Natural killer cell (primary cell): ENCODE results near the gene FAM117A. TPM values are rescaled to one million over a fixed set of nuclear protein-coding genes. Genes with fewer than 3 reads are reported as not detected.

Experiments used
- ATAC-seq, 3 donors: fragments of 150-1000 bp in 2 of 3; fragments of 200-7000 bp in 1 of 3; cut with Tn5 transposase; 1 replicate in 1 of 3; 2 replicates in 2 of 3; pipeline ENCODE4 v1.10.0; 2021; ENCODE audit warnings: mild to moderate bottlenecking in 2 of 3, moderate library complexity in 2 of 3
- DNase-seq, 2 donors: peaks; one replicate each; pipeline versions ENCODE4 v3.0.0 to v3.0.0-alpha.2; 2013 to 2021; ENCODE audit warnings: mixed read lengths in 1 of 2
- H3K27ac ChIP-seq: one replicate; pipeline ENCODE4 v1.5.1; 2013; ENCODE audit warnings: mild to moderate bottlenecking, low read length
- H3K27me3 ChIP-seq: one replicate; pipeline ENCODE4 v1.6.1; 2013; ENCODE audit warnings: low read length; ENCODE audit not compliant: control insufficient read depth, insufficient read depth
- H3K36me3 ChIP-seq: one replicate; pipeline ENCODE4 v1.6.1; 2013; ENCODE audit warnings: low read length; ENCODE audit not compliant: control insufficient read depth, insufficient read depth
- H3K4me1 ChIP-seq: one replicate; pipeline ENCODE4 v1.6.1; 2013; ENCODE audit warnings: low read length; ENCODE audit not compliant: control insufficient read depth, insufficient read depth
- H3K4me3 ChIP-seq: one replicate; pipeline ENCODE4 v1.5.1; 2013; ENCODE audit warnings: low read length
- H3K9me3 ChIP-seq: one replicate; pipeline ENCODE4 v1.6.1; 2013; ENCODE audit warnings: low read length; ENCODE audit not compliant: control insufficient read depth, insufficient read depth
- H3K27ac Mint-ChIP-seq, 2 donors: one replicate each; pipeline ENCODE4 v1.8.0; 2022; ENCODE audit warnings: mild to moderate bottlenecking in 2 of 2, mixed read lengths in 2 of 2, moderate library complexity in 1 of 2
- H3K27me3 Mint-ChIP-seq, 2 donors: one replicate each; pipeline ENCODE4 v1.8.0; 2022; ENCODE audit warnings: low read depth in 2 of 2, mixed read lengths in 2 of 2
- H3K36me3 Mint-ChIP-seq: one replicate; pipeline ENCODE4 v1.8.0; 2022; ENCODE audit warnings: mixed read lengths
- H3K4me1 Mint-ChIP-seq, 2 donors: one replicate each; pipeline ENCODE4 v1.8.0; 2022; ENCODE audit warnings: mixed read lengths in 2 of 2
- H3K4me3 Mint-ChIP-seq: one replicate; pipeline ENCODE4 v1.8.0; 2022; ENCODE audit warnings: mild to moderate bottlenecking, moderate library complexity, mixed read lengths
- H3K9me3 Mint-ChIP-seq, 2 donors: one replicate each; pipeline ENCODE4 v1.8.0; 2022; ENCODE audit warnings: mixed read lengths in 2 of 2
- WGBS: methylation state at CpG from one replicate; pipeline ENCODE4 v1.1.7; 2013; ENCODE audit warnings: missing lambda C conversion rate; ENCODE audit not compliant: insufficient coverage; 5-methylcytosine and 5-hydroxymethylcytosine counted together
- intact Hi-C: fragments of 100-400 bp; cut with micrococcal nuclease; formaldehyde crosslinking; loops from one replicate; pipeline ENCODE4 v1.14.2; 2022
- total RNA-seq, 4 donors: library from RNA; stranded (reverse); fragments of 120-200 nt in 1 of 4; gene quantifications; one replicate each; pipeline versions ENCODE4 v1.2.3 to v1.2.4, GENCODE V29; 2013 to 2022
- TF ChIP-seq, protein P1 (sequence below): fragments of 200-600 bp; IDR thresholded peaks from one replicate; pipeline ENCODE4 v1.8.0; 2022; ENCODE audit warnings: antibody characterized with exemption

Gene FAM117A
- total RNA-seq, 3 donors from 2014 or later (not counting 1 experiment from before 2014, with no cell fraction given), result 55.2 to 88.4 (median 79.2) TPM

DNA sequence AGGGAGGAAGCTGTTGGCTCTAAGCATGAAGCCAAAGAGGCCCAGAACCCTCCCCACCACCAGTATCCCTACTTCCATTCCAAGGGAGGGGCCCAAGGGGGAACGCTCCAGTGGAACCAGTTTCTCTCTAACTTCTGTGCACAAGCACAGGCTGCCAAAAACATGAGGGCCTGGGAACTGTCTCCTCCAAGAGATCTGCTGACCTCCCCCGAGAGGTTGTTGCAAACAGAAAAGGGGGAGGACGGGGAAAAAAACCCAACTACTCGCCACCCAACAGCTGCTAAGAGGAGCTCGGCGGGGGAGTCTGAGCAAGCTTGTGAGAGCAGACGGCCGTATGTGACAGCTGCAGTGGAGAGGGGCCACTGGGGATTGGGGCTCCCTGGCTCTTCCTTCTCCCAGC, 40.5 kb downstream of the FAM117A start:
- no peak for DNase-seq
- Mint-ChIP-seq H3K36me3 (peaks cover 11% of the 10 kb centered on the region), H3K27ac (peak overlapping the region; percentile 21 to 74), H3K4me3 (no peak overlapping the region), H3K9me3 (peaks cover 0 to 3% of the 10 kb centered on the region in 2 donors), H3K27me3 (no peaks in the 10 kb centered on the region), H3K4me1 (peaks cover 29 to 49% of the 10 kb centered on the region in 2 donors)
- no peaks in the 10 kb centered on the region for H3K9me3 ChIP-seq
- H3K27me3 ChIP-seq, result no peaks in the 10 kb centered on the region
- H3K4me3 ChIP-seq, result no peak overlapping the region
- H3K27ac ChIP-seq, result no peak overlapping the region
- ATAC-seq, result no peak
- peaks cover 42% of the 10 kb centered on the region for H3K4me1 ChIP-seq
- TF ChIP-seq, protein P1, sequence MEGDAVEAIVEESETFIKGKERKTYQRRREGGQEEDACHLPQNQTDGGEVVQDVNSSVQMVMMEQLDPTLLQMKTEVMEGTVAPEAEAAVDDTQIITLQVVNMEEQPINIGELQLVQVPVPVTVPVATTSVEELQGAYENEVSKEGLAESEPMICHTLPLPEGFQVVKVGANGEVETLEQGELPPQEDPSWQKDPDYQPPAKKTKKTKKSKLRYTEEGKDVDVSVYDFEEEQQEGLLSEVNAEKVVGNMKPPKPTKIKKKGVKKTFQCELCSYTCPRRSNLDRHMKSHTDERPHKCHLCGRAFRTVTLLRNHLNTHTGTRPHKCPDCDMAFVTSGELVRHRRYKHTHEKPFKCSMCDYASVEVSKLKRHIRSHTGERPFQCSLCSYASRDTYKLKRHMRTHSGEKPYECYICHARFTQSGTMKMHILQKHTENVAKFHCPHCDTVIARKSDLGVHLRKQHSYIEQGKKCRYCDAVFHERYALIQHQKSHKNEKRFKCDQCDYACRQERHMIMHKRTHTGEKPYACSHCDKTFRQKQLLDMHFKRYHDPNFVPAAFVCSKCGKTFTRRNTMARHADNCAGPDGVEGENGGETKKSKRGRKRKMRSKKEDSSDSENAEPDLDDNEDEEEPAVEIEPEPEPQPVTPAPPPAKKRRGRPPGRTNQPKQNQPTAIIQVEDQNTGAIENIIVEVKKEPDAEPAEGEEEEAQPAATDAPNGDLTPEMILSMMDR, result no peak
- 72% methylated on average over 7 of the region's 8 CpGs for WGBS
- intact Hi-C loops, result no loop called here
- peaks cover 75% of the 10 kb centered on the region for H3K36me3 ChIP-seq

DNA sequence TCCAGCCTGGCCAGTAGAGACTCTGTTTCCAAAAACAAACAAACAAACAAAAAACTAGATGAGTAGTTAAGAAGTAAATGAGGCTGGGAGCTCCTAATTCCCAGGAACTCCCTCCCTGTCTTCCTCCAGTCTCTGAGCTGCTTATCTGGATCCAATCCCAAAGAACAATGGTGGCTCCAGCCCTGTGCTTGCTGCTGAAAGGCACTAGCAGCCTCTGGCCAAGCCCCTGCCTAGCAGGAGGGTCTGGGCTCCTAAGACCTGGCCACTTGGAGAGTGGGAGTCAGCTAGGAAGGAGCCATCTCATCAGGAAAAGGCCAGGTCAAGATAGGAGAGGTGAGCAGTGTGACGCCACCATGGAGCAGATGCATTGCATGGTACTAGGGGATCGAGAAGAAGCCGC, 41.9 kb downstream of the FAM117A start:
- Histone ChIP-seq H3K27ac (no peak overlapping the region), H3K27me3 (no peaks in the 10 kb centered on the region), H3K36me3 (peaks cover 83% of the 10 kb centered on the region), H3K4me3 (no peak overlapping the region), H3K9me3 (no peaks in the 10 kb centered on the region), H3K4me1 (peaks cover 41% of the 10 kb centered on the region)
- peak overlapping the region; percentile 21 to 74 for H3K27ac Mint-ChIP-seq
- TF ChIP-seq, protein P1, result no peak
- ATAC-seq (no peak), DNase-seq (no peak)
- H3K9me3 Mint-ChIP-seq, result peaks cover 0 to 3% of the 10 kb centered on the region in 2 donors
- H3K27me3 Mint-ChIP-seq, result no peaks in the 10 kb centered on the region
- intact Hi-C loops, result no loop called here
- H3K36me3 Mint-ChIP-seq, result peaks cover 16% of the 10 kb centered on the region
- WGBS, result 98% methylated on average over 3 of the region's 3 CpGs
- H3K4me1 Mint-ChIP-seq, result peaks cover 35 to 43% of the 10 kb centered on the region in 2 donors
- H3K4me3 Mint-ChIP-seq, result no peak overlapping the region

DNA sequence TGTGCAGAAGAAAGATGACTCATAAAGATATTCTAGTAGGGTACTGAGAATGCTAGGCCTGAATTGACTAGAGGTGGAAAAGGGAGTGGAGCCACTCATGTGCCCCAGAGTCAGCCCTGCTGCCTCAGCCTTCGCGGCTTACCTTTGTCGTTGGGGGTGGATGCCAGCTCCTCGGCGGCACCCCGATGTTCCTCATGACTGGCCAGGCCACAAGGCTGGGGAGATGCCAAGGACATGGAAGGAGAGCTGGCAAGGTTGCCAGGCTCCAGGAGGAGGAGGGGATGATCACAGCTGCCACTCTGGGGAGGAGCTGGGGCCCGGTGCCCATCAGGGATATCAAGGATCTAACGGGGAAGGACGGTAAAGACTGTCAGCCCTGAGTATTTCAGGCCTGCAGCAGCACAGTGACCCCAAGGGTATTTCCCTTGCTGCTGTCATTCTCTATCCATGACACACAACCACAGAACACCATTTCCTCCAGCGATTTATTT, 46.5 kb downstream of the FAM117A start:
- Mint-ChIP-seq H3K27ac (peak overlapping the region; percentile 97 to 98), H3K9me3 (no peaks in the 10 kb centered on the region), H3K27me3 (no peaks in the 10 kb centered on the region), H3K4me3 (no peak overlapping the region), H3K4me1 (peaks cover 49% of the 10 kb centered on the region in 2 donors), H3K36me3 (peaks cover 21% of the 10 kb centered on the region)
- Histone ChIP-seq H3K36me3 (peaks cover 78% of the 10 kb centered on the region), H3K4me3 (no peak overlapping the region), H3K4me1 (peaks cover 58% of the 10 kb centered on the region), H3K27me3 (no peaks in the 10 kb centered on the region), H3K27ac (peak overlapping the region; percentile 89), H3K9me3 (no peaks in the 10 kb centered on the region)
- DNase-seq (peak in 1 of 2 donors; percentile 57), ATAC-seq (no peak)
- intact Hi-C loops, result loop anchor here (5.0 kb wide), 1 partner anchor 135 kb away; no protein-coding TSS in a partner anchor
- 74% methylated on average over 10 of the region's 10 CpGs for WGBS
- TF ChIP-seq, protein P1, result no peak
